Rectal smooth muscle tissue (tissue), 1 donor: ENCODE results near the gene SELENOI.
"Not testable (repeated sequence)": the region's sequence is repeated elsewhere in the genome, so short reads cannot be mapped to it uniquely, and the experiment has no call there.

Source experiments
- H3K27ac ChIP-seq: one replicate; pipeline ENCODE4 v1.7.0; 2013; ENCODE audit warnings: low read depth, low read length, inconsistent platforms
- H3K27me3 ChIP-seq: one replicate; pipeline ENCODE4 v1.7.0; 2013; ENCODE audit warnings: low read length; ENCODE audit not compliant: control insufficient read depth, insufficient read depth
- H3K36me3 ChIP-seq: one replicate; pipeline ENCODE4 v1.7.0; 2013; ENCODE audit warnings: low read length; ENCODE audit not compliant: control insufficient read depth, insufficient read depth
- H3K4me1 ChIP-seq: one replicate; pipeline ENCODE4 v1.7.0; 2013; ENCODE audit warnings: low read length; ENCODE audit not compliant: control insufficient read depth, insufficient read depth
- H3K4me3 ChIP-seq: one replicate; pipeline ENCODE4 v1.7.0; 2013; ENCODE audit warnings: low read length
- H3K9ac ChIP-seq: one replicate; pipeline ENCODE4 v1.7.0; 2013; ENCODE audit warnings: low read length

SELENOI gene

GRCh38 chr2:26370909-26371308, 25.0 kb downstream of the SELENOI start:
- not testable (repeated sequence) for H3K4me3 ChIP-seq, H3K36me3 ChIP-seq, H3K27me3 ChIP-seq, H3K9ac ChIP-seq, H3K27ac ChIP-seq, H3K4me1 ChIP-seq

- Histone ChIP-seq H3K27ac (no peak overlapping the region), H3K36me3 (no peaks in the 10 kb centered on the region), H3K9ac (no peak overlapping the region), H3K4me1 (no peaks in the 10 kb centered on the region), H3K27me3 (no peaks in the 10 kb centered on the region), H3K4me3 (no peak overlapping the region)
Measured at GRCh38 chr2:26376799-26377198, 30.9 kb downstream of the SELENOI start.

DNA sequence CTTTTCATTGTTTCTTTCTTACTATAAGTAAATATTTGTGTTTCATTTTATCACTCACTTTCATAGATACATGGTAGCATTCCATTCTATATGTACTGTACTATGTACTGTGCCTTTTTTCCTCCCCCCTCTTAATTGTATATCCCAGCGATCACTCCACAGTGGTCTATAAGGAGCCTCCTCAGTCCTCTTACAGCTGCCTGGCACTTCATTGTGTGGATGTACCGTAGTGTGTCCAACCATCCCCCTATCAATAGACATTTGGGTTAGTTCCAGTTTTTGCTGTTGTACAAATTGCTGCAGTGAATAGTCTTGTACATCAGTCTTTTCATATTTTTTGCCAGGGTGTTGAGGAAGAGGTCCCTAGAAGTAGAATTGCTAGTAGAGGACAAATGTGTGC, 34.3 kb downstream of the SELENOI start:
- H3K9ac ChIP-seq: no peak overlapping the region
- H3K4me3 ChIP-seq: no peak overlapping the region
- H3K4me1 ChIP-seq: no peaks in the 10 kb centered on the region
- H3K27me3 ChIP-seq: no peaks in the 10 kb centered on the region
- H3K36me3 ChIP-seq: peaks cover 2% of the 10 kb centered on the region
- no peak overlapping the region for H3K27ac ChIP-seq

DNA sequence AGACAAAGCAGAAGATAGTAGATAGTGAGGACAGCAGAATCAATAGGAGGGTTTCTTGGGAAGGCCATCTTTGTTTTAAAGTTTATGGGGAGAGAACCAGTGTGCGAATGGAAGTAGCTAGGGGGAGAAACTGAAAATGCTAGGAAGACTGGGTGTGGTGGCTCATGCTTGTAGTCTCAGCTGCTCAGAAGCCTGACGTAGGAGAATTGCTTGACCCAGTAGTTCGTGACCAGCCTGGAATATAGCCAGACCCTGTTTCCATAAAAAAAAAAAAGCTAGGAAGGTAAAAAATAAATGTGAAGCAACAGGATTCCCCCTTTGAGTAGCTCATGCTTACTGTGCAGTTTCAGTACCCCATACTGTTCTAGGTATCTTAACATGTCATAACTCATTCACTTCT, 36.6 kb downstream of the SELENOI start:
- no peaks in the 10 kb centered on the region for H3K4me1 ChIP-seq
- no peak overlapping the region for H3K27ac ChIP-seq
- H3K36me3 ChIP-seq: peaks cover 2% of the 10 kb centered on the region
- H3K4me3 ChIP-seq: no peak overlapping the region
- no peaks in the 10 kb centered on the region for H3K27me3 ChIP-seq
- H3K9ac ChIP-seq: no peak overlapping the region

- no peak overlapping the region for H3K9ac ChIP-seq
- H3K36me3 ChIP-seq: peaks cover 2% of the 10 kb centered on the region
- H3K4me1 ChIP-seq: no peaks in the 10 kb centered on the region
- no peak overlapping the region for H3K27ac ChIP-seq
- H3K4me3 ChIP-seq: no peak overlapping the region
- H3K27me3 ChIP-seq: no peaks in the 10 kb centered on the region
Measured at GRCh38 chr2:26384183-26384582, 38.2 kb downstream of the SELENOI start.

DNA sequence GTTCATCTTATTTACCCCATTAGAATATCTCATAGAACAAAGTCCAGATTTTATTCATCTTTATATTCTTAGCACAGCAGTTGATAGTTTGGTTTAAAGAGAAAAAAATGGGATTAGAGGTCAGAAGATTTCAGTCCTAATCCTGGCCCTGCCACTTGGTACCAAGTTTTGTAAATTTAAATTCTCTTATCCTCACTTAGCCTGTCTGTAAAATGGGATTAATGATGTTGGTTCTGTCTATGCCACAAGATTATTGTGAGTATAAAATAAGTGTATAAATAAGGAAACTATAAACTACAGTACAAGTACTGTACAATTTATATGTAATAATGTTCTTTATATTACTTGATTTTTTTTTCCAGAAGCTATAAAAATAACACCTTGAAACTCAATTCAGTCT, 38.7 kb downstream of the SELENOI start:
- no peaks in the 10 kb centered on the region for H3K4me1 ChIP-seq

DNA sequence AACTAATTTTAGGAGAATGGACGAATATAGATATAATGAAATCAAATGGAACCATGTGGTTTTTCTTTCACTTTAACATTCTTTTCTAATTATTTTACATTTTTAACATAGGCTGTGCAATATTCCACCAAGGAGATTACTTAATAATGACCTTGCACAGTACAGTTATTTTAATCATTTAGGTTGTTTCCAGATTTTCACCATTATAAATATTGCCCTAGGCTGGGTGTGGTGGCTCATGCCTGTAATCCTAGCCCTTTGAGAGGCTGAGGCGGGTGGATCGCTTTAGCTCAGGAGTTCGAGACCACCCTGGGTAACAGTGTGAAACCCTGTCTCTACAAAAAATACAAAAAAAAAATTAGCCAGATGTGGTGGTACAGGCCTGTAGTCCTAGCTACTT, 41.2 kb downstream of the SELENOI start:
- no peak overlapping the region for H3K27ac ChIP-seq
- H3K4me3 ChIP-seq: no peak overlapping the region
- no peak overlapping the region for H3K9ac ChIP-seq
- no peaks in the 10 kb centered on the region for H3K36me3 ChIP-seq
- no peaks in the 10 kb centered on the region for H3K27me3 ChIP-seq
- no peaks in the 10 kb centered on the region for H3K4me1 ChIP-seq

More for the DNA sequence above, 38.7 kb downstream of the SELENOI start:
- H3K27me3 ChIP-seq: no peaks in the 10 kb centered on the region
- H3K9ac ChIP-seq: no peak overlapping the region
- peaks cover 2% of the 10 kb centered on the region for H3K36me3 ChIP-seq
- no peak overlapping the region for H3K27ac ChIP-seq
- H3K4me3 ChIP-seq: no peak overlapping the region

GRCh38 chr2:26394694-26395093, 48.8 kb downstream of the SELENOI start:
- no peaks in the 10 kb centered on the region for H3K4me1 ChIP-seq
- H3K27me3 ChIP-seq: no peaks in the 10 kb centered on the region
- H3K36me3 ChIP-seq: no peaks in the 10 kb centered on the region

DNA sequence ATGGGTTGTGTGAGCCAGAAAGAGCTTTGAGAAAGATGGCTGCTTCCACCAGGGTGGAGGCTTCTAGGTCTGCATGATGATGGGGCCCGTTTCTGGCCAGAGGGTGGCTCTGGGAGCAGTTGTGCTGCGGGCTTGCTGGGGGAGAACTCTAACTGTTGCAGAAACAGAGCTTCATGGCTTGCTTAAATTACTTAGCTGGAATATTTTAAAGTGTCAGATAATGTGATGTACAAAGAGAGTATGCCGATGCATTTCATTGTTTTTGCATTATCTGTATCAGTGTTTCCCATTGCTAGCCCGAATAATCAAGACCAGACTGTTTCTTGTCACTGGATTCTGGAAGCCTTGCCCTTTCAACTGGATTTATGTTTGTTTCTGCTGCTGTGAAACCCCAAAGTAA, 49.5 kb downstream of the SELENOI start:
- no peak overlapping the region for H3K4me3 ChIP-seq
- no peak overlapping the region for H3K9ac ChIP-seq
- no peaks in the 10 kb centered on the region for H3K27me3 ChIP-seq
- no peak overlapping the region for H3K27ac ChIP-seq
- H3K4me1 ChIP-seq: no peaks in the 10 kb centered on the region
- H3K36me3 ChIP-seq: no peaks in the 10 kb centered on the region

More at GRCh38 chr2:26394694-26395093, 48.8 kb downstream of the SELENOI start:
- H3K9ac ChIP-seq: no peak overlapping the region
- H3K27ac ChIP-seq: no peak overlapping the region
- no peak overlapping the region for H3K4me3 ChIP-seq

DNA sequence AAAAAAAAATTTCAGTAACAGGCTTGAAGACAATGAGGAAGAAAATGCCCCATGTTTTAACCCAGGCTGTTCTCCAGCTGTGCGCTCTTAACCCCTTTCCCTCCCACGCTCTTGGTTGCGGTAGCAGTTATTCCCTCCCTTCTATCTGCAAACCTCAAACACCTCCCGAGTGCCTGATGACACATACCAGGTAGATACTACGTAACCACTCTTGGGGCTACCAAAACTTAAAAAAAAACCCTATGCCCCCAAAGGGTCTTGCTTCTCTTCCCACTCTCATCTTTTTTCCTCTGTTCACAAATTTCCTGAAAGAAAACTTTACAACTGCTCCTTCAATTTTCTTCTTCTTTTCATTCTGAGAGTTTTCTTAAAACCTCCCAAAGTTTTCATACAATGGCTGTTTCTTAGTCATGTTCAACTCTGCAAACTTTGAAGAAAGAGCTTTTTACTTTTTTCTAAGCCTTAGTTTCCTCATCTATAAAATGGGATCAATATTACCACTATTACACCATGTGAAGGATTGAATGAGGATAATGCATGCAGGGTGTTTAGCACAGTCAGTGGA, 50.9 kb downstream of the SELENOI start:
- Histone ChIP-seq H3K27ac (no peak overlapping the region), H3K4me3 (no peak overlapping the region), H3K27me3 (no peaks in the 10 kb centered on the region), H3K9ac (no peak overlapping the region), H3K4me1 (no peaks in the 10 kb centered on the region), H3K36me3 (no peaks in the 10 kb centered on the region)

GRCh38 chr2:26399771-26400376, 53.9 kb downstream of the SELENOI start:
- Histone ChIP-seq H3K9ac (no peak overlapping the region), H3K36me3 (no peaks in the 10 kb centered on the region), H3K27me3 (no peaks in the 10 kb centered on the region), H3K4me3 (no peak overlapping the region), H3K27ac (no peak overlapping the region), H3K4me1 (no peaks in the 10 kb centered on the region)

GRCh38 chr2:26400723-26401122, 54.8 kb downstream of the SELENOI start:
- Histone ChIP-seq H3K27me3 (no peaks in the 10 kb centered on the region), H3K36me3 (no peaks in the 10 kb centered on the region), H3K4me3 (no peak overlapping the region), H3K9ac (no peak overlapping the region), H3K27ac (no peak overlapping the region), H3K4me1 (no peaks in the 10 kb centered on the region)
